ENCODE measurements around the gene SPAST. TPM values are rescaled to one million over a fixed set of nuclear protein-coding genes. Genes with fewer than 3 reads are reported as not detected.
"Not testable (repeated sequence)": the region's sequence is repeated elsewhere in the genome, so short reads cannot be mapped to it uniquely, and the experiment has no call there.

Gene SPAST, protein sequence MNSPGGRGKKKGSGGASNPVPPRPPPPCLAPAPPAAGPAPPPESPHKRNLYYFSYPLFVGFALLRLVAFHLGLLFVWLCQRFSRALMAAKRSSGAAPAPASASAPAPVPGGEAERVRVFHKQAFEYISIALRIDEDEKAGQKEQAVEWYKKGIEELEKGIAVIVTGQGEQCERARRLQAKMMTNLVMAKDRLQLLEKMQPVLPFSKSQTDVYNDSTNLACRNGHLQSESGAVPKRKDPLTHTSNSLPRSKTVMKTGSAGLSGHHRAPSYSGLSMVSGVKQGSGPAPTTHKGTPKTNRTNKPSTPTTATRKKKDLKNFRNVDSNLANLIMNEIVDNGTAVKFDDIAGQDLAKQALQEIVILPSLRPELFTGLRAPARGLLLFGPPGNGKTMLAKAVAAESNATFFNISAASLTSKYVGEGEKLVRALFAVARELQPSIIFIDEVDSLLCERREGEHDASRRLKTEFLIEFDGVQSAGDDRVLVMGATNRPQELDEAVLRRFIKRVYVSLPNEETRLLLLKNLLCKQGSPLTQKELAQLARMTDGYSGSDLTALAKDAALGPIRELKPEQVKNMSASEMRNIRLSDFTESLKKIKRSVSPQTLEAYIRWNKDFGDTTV
- total RNA-seq, result 25.6 and 26.4 TPM in 2 replicates
- long read RNA-seq, full-length matches to known transcripts, result 16 of 26 reads
- long read RNA-seq, partial matches to known transcripts, result 4 of 26 reads
- long read RNA-seq, other reads (novel, unspliced or antisense), result 6 of 26 reads

DNA sequence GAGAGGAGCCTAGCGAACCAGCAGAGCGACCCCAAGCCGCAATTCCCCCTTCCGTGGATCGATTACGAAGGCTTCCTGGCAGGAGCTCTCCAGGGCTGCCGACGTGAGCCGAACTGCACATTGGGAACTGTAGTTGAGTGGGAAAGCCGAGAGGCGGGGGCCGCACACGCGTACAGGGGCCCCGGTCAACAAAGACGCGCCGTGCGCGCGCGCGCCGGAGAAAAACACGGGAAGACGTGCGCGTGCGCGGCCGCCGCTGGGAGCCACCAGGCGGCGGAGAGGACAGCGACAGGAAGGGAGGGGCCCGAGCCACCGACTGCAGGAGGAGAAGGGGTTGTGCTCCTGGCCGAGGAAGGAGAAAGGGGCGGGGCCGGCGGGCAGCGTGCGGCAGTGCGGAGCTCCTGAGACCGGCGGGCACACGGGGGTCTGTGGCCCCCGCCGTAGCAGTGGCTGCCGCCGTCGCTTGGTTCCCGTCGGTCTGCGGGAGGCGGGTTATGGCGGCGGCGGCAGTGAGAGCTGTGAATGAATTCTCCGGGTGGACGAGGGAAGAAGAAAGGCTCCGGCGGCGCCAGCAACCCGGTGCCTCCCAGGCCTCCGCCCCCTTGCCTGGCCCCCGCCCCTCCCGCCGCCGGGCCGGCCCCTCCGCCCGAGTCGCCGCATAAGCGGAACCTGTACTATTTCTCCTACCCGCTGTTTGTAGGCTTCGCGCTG lies at the start of gene SPAST:
TSS of gene SPAST (plus strand) at position 247 of the 711 bp plus-strand sequence. CDS start at position 523, 276 bp downstream.
- no peaks in the 10 kb centered on the region for H3K9me3 Mint-ChIP-seq (ENCODE audit: unreplicated experiment)
- H3K27ac Mint-ChIP-seq (ENCODE audit: unreplicated experiment), result peak within 1 kb of the TSS; percentile 93
- H3K4me1 Mint-ChIP-seq (ENCODE audit: unreplicated experiment), result peaks cover 29% of the 10 kb centered on the region
- TF ChIP-seq, protein P1, sequence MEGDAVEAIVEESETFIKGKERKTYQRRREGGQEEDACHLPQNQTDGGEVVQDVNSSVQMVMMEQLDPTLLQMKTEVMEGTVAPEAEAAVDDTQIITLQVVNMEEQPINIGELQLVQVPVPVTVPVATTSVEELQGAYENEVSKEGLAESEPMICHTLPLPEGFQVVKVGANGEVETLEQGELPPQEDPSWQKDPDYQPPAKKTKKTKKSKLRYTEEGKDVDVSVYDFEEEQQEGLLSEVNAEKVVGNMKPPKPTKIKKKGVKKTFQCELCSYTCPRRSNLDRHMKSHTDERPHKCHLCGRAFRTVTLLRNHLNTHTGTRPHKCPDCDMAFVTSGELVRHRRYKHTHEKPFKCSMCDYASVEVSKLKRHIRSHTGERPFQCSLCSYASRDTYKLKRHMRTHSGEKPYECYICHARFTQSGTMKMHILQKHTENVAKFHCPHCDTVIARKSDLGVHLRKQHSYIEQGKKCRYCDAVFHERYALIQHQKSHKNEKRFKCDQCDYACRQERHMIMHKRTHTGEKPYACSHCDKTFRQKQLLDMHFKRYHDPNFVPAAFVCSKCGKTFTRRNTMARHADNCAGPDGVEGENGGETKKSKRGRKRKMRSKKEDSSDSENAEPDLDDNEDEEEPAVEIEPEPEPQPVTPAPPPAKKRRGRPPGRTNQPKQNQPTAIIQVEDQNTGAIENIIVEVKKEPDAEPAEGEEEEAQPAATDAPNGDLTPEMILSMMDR (IDR thresholded peaks at IDR 0.05), result peak; percentile 49
- peak; percentile 99 for DNase-seq (ENCODE audit: extremely low spot score, unreplicated experiment)
- peaks cover 2% of the 10 kb centered on the region for H3K36me3 Mint-ChIP-seq (ENCODE audit: unreplicated experiment)
- H3K27me3 Mint-ChIP-seq (ENCODE audit: unreplicated experiment), result no peaks in the 10 kb centered on the region
- H3K4me3 Mint-ChIP-seq (ENCODE audit: unreplicated experiment), result peak within 1 kb of the TSS; percentile 95

DNA sequence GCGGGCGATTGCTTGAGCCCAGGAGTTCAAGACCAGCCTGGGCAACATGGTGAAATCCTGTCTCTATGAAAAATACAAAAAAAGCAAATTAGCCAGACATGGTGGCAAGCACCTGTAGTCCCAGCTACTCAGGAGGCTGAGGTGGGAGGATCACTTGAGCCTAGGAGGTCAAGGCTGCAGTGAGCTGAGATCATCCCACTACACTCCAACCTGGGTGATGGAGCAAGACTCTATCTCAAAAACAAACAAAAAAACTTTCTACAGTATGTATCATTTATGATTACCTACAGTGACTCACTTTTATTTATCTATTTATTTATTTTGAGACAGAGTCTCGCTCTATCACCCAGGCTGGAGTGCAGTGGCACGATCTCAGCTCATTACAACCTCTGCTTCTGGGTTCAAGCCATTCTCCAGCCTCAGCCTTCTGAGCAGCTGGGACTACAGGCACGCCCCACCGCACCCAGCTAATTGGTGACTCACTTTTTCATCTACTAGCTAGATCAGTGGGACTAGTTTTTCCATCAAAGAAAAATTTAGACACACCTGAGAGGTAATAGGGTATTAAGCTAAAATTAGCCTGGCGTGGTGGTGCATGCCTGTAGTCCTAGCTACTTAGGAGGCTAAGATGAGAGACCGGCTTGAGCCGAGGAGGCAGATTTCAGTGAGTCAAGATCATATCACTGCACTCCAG lies 44.4 kb upstream of the SPAST start:
- H3K4me3 Mint-ChIP-seq (ENCODE audit: unreplicated experiment); H3K27ac Mint-ChIP-seq (ENCODE audit: unreplicated experiment); H3K27me3 Mint-ChIP-seq (ENCODE audit: unreplicated experiment); H3K4me1 Mint-ChIP-seq (ENCODE audit: unreplicated experiment); H3K9me3 Mint-ChIP-seq (ENCODE audit: unreplicated experiment): not testable (repeated sequence)
- peaks cover 16% of the 10 kb centered on the region for H3K36me3 Mint-ChIP-seq (ENCODE audit: unreplicated experiment)
- peak; percentile 49 for DNase-seq (ENCODE audit: extremely low spot score, unreplicated experiment)

DNA sequence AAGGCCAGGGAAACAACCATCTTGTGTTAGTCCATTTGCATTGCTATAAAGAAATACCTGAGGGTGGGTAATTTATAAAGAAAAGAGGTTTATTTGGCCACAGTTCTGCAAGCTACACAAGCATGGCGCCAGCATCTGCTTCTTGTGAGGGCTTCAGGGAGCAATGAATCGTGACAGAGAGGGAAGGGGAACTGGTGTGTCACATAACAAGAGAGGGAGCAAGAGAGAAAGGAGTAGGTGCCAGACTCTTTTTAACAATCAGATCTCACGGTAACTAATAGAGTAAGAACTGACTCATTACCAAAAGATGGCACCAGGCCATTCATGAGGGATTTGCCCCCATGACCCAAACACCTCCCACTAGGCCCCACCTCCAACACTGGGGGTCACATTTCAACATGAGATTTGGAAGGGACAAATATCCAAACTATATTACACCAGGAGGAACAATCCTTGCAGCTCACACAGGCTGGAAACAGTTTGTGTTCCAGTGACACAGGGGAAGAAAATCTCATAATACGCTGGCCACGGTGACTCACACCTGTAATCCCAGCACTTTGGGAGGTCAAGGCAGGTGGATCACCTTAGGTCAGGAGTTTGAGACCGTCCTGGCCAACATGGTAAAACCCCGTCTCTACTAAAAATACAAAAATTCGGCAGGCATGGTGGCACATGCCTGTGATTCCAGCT lies 29.0 kb upstream of the SPAST start:
- H3K36me3 Mint-ChIP-seq (ENCODE audit: unreplicated experiment), result peaks cover 17% of the 10 kb centered on the region
- H3K4me3 Mint-ChIP-seq (ENCODE audit: unreplicated experiment); H3K9me3 Mint-ChIP-seq (ENCODE audit: unreplicated experiment); H3K27me3 Mint-ChIP-seq (ENCODE audit: unreplicated experiment); H3K27ac Mint-ChIP-seq (ENCODE audit: unreplicated experiment): not testable (repeated sequence)
- DNase-seq (ENCODE audit: extremely low spot score, unreplicated experiment), result peak; percentile 30
- peaks cover 10% of the 10 kb centered on the region for H3K4me1 Mint-ChIP-seq (ENCODE audit: unreplicated experiment)

DNA sequence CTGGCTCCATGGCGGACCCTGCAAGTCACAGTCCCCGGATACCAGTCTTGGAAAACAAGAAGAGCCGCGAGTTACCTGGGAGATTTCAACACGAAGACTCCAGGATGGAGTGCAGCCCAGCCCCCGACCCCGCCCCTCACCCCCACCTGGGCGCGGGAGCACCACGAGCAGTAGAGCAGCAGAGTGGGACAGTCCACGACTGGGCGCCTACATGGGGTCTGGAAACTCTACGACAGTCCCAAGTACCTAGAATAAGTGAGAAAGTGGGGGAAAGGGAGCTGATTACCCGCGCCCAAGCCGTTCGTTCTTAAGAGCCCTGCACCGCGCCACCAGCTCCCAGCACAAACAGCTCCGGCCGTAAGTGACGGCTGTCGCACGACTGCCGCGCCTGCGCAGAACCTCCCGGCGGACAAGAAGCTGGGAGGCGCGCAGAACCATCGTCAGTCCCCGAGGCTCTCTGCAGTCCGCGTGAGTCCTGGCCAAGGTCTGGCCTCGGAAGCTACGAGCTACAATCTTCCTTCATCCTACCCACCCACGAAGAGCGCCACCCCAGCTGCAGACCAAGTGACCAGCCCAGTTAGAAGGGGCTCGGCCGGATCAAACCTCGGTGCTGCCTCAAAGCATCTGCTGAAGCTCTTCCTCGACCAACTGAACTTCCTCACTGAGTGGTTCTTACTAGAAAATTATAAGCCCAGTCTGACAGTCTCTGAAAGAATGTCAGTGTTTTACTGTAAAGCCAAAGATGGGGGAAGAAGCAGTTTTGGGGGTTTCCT lies 23.7 kb upstream of the SPAST start, which contains the start of gene DPY30:
TSS of gene DPY30 (minus strand) at position 359 of the 773 bp plus-strand sequence. CDS start at position 10, 349 bp downstream.
- Mint-ChIP-seq H3K9me3 (ENCODE audit: unreplicated experiment) (no peaks in the 10 kb centered on the region), H3K4me3 (ENCODE audit: unreplicated experiment) (peak within 1 kb of the TSS; percentile 90)

DNA sequence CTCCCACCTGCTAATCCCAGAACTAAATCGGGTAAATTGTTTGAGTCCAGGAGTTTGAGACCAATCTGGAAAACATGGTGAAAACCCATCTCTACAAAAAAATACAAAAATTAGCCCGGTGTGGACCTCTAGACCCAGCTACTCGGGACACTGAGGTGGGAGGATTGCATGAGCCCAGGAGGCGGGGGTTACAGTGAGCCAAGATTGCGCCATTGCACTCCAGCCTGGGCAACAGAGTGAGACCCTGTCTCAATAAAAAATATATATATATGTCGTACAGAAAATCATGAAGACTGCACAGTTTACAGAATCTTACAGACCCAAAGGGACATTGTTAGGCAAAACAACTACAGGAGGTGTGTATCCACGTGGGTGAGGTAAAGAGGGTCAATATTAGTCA lies 19.8 kb upstream of the SPAST start:
- H3K27me3 Mint-ChIP-seq (ENCODE audit: unreplicated experiment), result no peaks in the 10 kb centered on the region
- DNase-seq (ENCODE audit: extremely low spot score, unreplicated experiment), result no peak
- no peaks in the 10 kb centered on the region for H3K36me3 Mint-ChIP-seq (ENCODE audit: unreplicated experiment)
- TF ChIP-seq, protein P1 (IDR thresholded peaks at IDR 0.05), result no peak
- no peak overlapping the region for H3K27ac Mint-ChIP-seq (ENCODE audit: unreplicated experiment)
- H3K4me1 Mint-ChIP-seq (ENCODE audit: unreplicated experiment), result peaks cover 12% of the 10 kb centered on the region
- no peak overlapping the region for H3K4me3 Mint-ChIP-seq (ENCODE audit: unreplicated experiment)
- no peaks in the 10 kb centered on the region for H3K9me3 Mint-ChIP-seq (ENCODE audit: unreplicated experiment)

More for the DNA sequence above, 23.7 kb upstream of the SPAST start, which contains the start of gene DPY30:
- DNase-seq (ENCODE audit: extremely low spot score, unreplicated experiment), result peak; percentile 97
- Mint-ChIP-seq H3K4me1 (ENCODE audit: unreplicated experiment) (peaks cover 12% of the 10 kb centered on the region), H3K27me3 (ENCODE audit: unreplicated experiment) (no peaks in the 10 kb centered on the region), H3K36me3 (ENCODE audit: unreplicated experiment) (peaks cover 4% of the 10 kb centered on the region), H3K27ac (ENCODE audit: unreplicated experiment) (peak within 1 kb of the TSS; percentile 97)
- TF ChIP-seq, protein P1 (IDR thresholded peaks at IDR 0.05), result no peak
